HFFc6 (cell line): Measurements from ENCODE around the gene TFB2M. TPM values are rescaled to one million over a fixed set of nuclear protein-coding genes. Genes with fewer than 3 reads are reported as not detected.

Experiments used
- DNase-seq: peaks from one replicate; pipeline ENCODE4 v3.0.0-alpha.2; 2018
- H3K27ac Mint-ChIP-seq: 2 replicates; pipeline ENCODE4 v1.8.0; 2020; ENCODE audit warnings: mild to moderate bottlenecking, mixed read lengths
- H3K27me3 Mint-ChIP-seq: 2 replicates; pipeline ENCODE4 v1.8.0; 2021; ENCODE audit warnings: mild to moderate bottlenecking, moderate library complexity, mixed read lengths; ENCODE audit not compliant: insufficient read depth
- H3K36me3 Mint-ChIP-seq: 2 replicates; pipeline ENCODE4 v1.8.0; 2021; ENCODE audit warnings: low read depth, mixed read lengths
- H3K4me1 Mint-ChIP-seq: 2 replicates; pipeline ENCODE4 v1.8.0; 2020; ENCODE audit warnings: low read depth, mixed read lengths
- H3K4me3 Mint-ChIP-seq: 2 replicates; pipeline ENCODE4 v1.8.0; 2020; ENCODE audit warnings: mild to moderate bottlenecking, moderate library complexity, mixed read lengths
- H3K9me3 Mint-ChIP-seq: 2 replicates; pipeline ENCODE4 v1.8.0; 2020; ENCODE audit warnings: mild to moderate bottlenecking, mixed read lengths
- total RNA-seq, 6 experiments: library from RNA; stranded (reverse); fragmentation: NEBNext Ultra II Directional; extraction: Animal tissue kit (Norgen Biotek cat#: 25700); gene quantifications; 2 replicates in 1 of 6; 3 replicates in 5 of 6; pipeline ENCODE4 v1.2.3, GENCODE V29; 2021
- TF ChIP-seq, protein P1 (sequence below): fragments of 200-600 bp; sonication (generic); IDR thresholded peaks from 2 replicates; pipeline ENCODE4 v1.5.0; 2021; ENCODE audit warnings: antibody characterized with exemption, mild to moderate bottlenecking

Gene TFB2M
- total RNA-seq, 6 experiments from 2014 or later, result 21.2 to 25.0 (median 23.0) TPM

- Mint-ChIP-seq H3K27me3 (peaks cover 2% of the 10 kb centered on the region; the same call in 1 of the 2 replicates), H3K9me3 (no peaks in the 10 kb centered on the region), H3K27ac (peak overlapping the region; percentile 12; the same call in 1 of the 2 replicates), H3K36me3 (peaks cover 21% of the 10 kb centered on the region), H3K4me3 (peak overlapping the region; percentile 93), H3K4me1 (peaks cover 56% of the 10 kb centered on the region)
- TF ChIP-seq, protein P1, sequence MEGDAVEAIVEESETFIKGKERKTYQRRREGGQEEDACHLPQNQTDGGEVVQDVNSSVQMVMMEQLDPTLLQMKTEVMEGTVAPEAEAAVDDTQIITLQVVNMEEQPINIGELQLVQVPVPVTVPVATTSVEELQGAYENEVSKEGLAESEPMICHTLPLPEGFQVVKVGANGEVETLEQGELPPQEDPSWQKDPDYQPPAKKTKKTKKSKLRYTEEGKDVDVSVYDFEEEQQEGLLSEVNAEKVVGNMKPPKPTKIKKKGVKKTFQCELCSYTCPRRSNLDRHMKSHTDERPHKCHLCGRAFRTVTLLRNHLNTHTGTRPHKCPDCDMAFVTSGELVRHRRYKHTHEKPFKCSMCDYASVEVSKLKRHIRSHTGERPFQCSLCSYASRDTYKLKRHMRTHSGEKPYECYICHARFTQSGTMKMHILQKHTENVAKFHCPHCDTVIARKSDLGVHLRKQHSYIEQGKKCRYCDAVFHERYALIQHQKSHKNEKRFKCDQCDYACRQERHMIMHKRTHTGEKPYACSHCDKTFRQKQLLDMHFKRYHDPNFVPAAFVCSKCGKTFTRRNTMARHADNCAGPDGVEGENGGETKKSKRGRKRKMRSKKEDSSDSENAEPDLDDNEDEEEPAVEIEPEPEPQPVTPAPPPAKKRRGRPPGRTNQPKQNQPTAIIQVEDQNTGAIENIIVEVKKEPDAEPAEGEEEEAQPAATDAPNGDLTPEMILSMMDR, result no peak
- DNase-seq, result no peak
Measured at GRCh38 chr1:246506367-246506673, 59.7 kb downstream of the TFB2M start.

DNA sequence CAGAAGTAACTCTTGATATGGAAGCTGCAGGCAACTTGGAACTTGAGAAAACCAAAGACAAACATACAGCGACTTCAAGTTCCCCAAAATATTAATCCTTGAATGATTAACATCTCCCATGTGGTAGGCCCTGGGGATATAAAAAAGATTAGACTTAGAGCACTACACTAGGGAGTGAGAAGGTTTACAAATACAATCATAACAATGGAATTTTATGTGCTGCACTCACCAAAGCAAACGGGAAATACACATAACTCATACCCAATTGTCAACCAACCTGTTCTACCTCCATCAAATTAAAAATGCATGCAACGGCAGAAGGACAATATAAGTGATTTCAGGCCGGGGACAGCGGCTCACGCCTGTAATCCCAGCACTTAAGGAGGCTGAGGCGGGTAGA is 62.7 kb downstream of the TFB2M start:
- DNase-seq, result peak; percentile 53
- H3K27ac Mint-ChIP-seq, result peak overlapping the region; percentile 86
- no peaks in the 10 kb centered on the region for H3K9me3 Mint-ChIP-seq
- peak overlapping the region; percentile 31 for H3K4me3 Mint-ChIP-seq
- H3K4me1 Mint-ChIP-seq, result peaks cover 71% of the 10 kb centered on the region
- peaks cover 2% of the 10 kb centered on the region; the same call in 1 of the 2 replicates for H3K27me3 Mint-ChIP-seq
- peaks cover 21% of the 10 kb centered on the region for H3K36me3 Mint-ChIP-seq
- TF ChIP-seq, protein P1, result no peak

GRCh38 chr1:246497331-246497915 is 68.6 kb downstream of the TFB2M start:
- Mint-ChIP-seq H3K4me3 (no peak overlapping the region), H3K27ac (no peak overlapping the region)

GRCh38 chr1:246492611-246493245 is 73.3 kb downstream of the TFB2M start:
- peak; percentile 79 for DNase-seq
- Mint-ChIP-seq H3K4me1 (peaks cover 16% of the 10 kb centered on the region), H3K27me3 (no peaks in the 10 kb centered on the region), H3K36me3 (no peaks in the 10 kb centered on the region), H3K9me3 (no peaks in the 10 kb centered on the region), H3K4me3 (no peak overlapping the region), H3K27ac (peak overlapping the region; percentile 46; the same call in 1 of the 2 replicates)
- TF ChIP-seq, protein P1, result peak; percentile 86

More at GRCh38 chr1:246497331-246497915, 68.6 kb downstream of the TFB2M start:
- H3K9me3 Mint-ChIP-seq, result no peaks in the 10 kb centered on the region
- H3K4me1 Mint-ChIP-seq, result peaks cover 33% of the 10 kb centered on the region
- peak; percentile 71 for DNase-seq
- H3K27me3 Mint-ChIP-seq, result no peaks in the 10 kb centered on the region; the same call in 1 of the 2 replicates
- H3K36me3 Mint-ChIP-seq, result peaks cover 8% of the 10 kb centered on the region
- TF ChIP-seq, protein P1, result peak; percentile 94

DNA sequence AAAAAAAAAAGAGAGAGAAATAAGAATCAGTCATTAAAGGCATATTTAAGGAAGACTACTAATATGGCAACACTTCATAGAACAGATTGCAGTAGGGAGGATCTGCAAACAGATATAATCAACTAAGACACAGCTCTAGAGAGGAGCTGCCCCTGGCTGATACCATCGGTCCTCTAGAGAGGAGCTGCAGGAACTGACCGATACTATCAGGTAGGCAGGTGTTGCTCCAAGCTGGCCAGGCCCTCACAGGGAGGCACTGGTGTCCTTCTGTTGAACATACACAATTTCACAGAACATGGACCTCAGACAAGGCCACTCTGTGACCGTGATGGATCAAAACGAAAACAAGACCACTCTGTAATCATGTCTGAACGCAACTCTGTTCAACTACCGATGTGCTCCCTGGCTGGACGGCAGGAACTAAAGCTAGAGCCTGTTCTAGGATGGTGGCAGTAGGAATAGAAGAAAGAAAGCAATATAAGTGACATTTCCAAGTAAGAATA is 74.5 kb downstream of the TFB2M start:
- Mint-ChIP-seq H3K36me3 (no peaks in the 10 kb centered on the region), H3K4me3 (no peak overlapping the region), H3K4me1 (peaks cover 12% of the 10 kb centered on the region), H3K27ac (no peak overlapping the region), H3K9me3 (no peaks in the 10 kb centered on the region), H3K27me3 (no peaks in the 10 kb centered on the region)
- TF ChIP-seq, protein P1, result no peak
- DNase-seq, result no peak

Other genes starting within 250 kb of the TFB2M start
- gene SMYD3, start 59.0 kb downstream of the TFB2M start, total RNA-seq, result 10 to 100 TPM; 28.4 to 37.9 (median 31.2) TPM
- 10 to 100 TPM; 56.4 to 67.9 (median 59.6) TPM for gene CNST, start 195 bp upstream of the TFB2M start, total RNA-seq
- gene SCCPDH, start 158.1 kb upstream of the TFB2M start, total RNA-seq, result 10 to 100 TPM; 21.3 to 27.2 (median 25.6) TPM